ENCODE measurements around the gene CDC34.

The CDC34 gene

DNA sequence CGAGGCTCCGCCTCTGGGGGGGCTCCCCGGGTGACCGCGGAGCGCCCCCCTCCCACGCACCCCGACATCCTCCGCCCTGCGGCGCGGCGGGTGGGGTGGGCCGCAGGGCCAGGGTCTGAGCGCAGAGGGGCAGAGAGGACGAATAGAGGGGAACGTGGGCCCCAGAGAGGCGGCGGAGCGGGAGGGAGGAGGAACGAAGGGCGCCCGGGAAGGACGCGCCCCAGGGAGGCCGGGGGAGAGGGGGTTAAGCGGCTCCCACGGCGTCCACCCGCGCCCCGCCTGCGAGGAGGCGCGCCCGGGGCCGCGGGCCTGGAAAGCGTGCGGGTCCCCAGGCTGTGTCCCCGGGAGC, 59.2 kb downstream of the CDC34 start:
- DNase-seq: no peak

DNA sequence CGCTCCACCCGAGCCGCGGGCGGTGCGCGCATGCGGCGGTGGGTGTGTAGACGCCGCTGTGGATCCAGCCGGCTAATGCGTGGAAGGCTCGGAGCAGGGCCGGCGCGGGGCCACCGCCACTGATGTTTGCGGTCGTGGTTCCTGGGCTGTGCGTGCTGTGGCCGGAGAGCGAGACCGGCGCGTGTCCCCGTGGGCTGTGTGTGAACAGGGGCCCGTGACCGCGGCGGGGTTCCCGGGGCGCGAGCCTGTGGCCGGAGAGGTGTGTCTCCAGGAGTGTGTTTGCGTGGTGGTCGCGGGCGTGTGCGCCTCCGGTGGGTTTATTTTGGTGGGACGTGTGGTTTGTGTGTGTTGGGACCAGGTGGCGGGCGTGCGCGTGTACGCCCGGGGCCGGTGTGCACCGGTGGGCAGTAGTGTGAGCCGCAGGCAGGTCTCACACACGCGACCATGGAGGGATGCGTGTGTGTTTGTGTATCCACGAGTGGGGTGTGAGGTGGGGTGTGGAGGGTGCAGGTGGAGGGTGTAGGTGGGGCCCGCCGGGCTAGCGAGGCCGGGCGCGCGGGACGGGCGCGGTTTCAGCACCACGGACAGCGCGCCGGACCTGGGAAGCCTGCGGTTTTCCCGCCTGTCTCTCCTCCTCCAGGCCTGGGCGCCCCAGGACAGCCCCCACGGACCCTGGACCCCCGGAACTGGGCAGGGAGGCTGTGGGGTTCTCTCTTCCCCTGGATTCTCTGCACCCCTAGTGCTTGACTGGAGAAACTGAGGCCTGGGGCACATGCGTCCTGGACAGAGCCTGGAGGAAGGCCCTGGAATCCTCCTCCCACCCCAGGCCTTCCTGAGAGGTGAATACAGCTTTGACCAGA, 59.8 kb downstream of the CDC34 start:
- DNase-seq: no peak

Measured in CD4-positive, alpha-beta T cell treated with Interleukin-17A for 1 hour (primary cell).